Kidney (tissue), 14 donors: Measurements from ENCODE around the gene KCNH5. TPM values are rescaled to one million over a fixed set of nuclear protein-coding genes. Genes with fewer than 3 reads are reported as not detected.

Source experiments
- DNase-seq, 5 donors: peaks; one replicate each; pipeline ENCODE4 v3.0.0-alpha.2; 2013 to 2020
- FAIRE-seq: peaks from 2 replicates; lab custom pipeline; 2012; peaks lifted over from hg19 to GRCh38; lab: Jason Lieb, UNC
- H3K27ac ChIP-seq, 2 donors: one replicate each; pipeline ENCODE4 v1.7.0; 2013; ENCODE audit warnings: low read depth in 2 of 2, low read length in 2 of 2, inconsistent platforms in 1 of 2
- H3K27me3 ChIP-seq: one replicate; pipeline ENCODE4 v1.7.1; 2013; ENCODE audit warnings: low read length, inconsistent platforms; ENCODE audit not compliant: control insufficient read depth, insufficient read depth
- H3K36me3 ChIP-seq, 3 donors: one replicate each; pipeline versions ENCODE4 v1.7.0 to v1.7.1; 2013; ENCODE audit warnings: low read length in 3 of 3, control low read depth in 1 of 3, inconsistent platforms in 1 of 3; ENCODE audit not compliant: insufficient read depth in 3 of 3, control insufficient read depth in 2 of 3
- H3K4me1 ChIP-seq, 3 donors: one replicate each; pipeline versions ENCODE4 v1.7.0 to v1.7.1; 2013; ENCODE audit warnings: low read length in 3 of 3, inconsistent platforms in 1 of 3, low read depth in 1 of 3; ENCODE audit not compliant: control insufficient read depth in 2 of 3, insufficient read depth in 2 of 3
- H3K4me3 ChIP-seq, 3 donors: one replicate each; pipeline versions ENCODE4 v1.7.0 to v1.8.1; 2013; ENCODE audit warnings: low read length in 3 of 3, control low read depth in 1 of 3, inconsistent platforms in 1 of 3
- H3K9ac ChIP-seq, 3 donors: one replicate each; pipeline versions ENCODE4 v1.7.0 to v1.7.1; 2013; ENCODE audit warnings: low read length in 3 of 3, control low read depth in 1 of 3, inconsistent platforms in 1 of 3
- H3K9me3 ChIP-seq, 3 donors: one replicate each; pipeline versions ENCODE4 v1.7.0 to v1.7.1; 2013; ENCODE audit warnings: low read length in 3 of 3, control low read depth in 1 of 3, inconsistent platforms in 1 of 3; ENCODE audit not compliant: control insufficient read depth in 2 of 3, insufficient read depth in 1 of 3
- CTCF ChIP-seq: IDR thresholded peaks from 3 replicates; pipeline ENCODE4 v1.5.1; 2012; ENCODE audit warnings: mild to moderate bottlenecking, moderate library complexity, borderline replicate concordance; ENCODE audit not compliant: insufficient read depth; ENCODE audit errors: extremely low read depth
- intact Hi-C: fragments of 100-400 bp; cut with DNase I; formaldehyde crosslinking; loops from one replicate; pipeline ENCODE4 v1.11.1; 2022
- polyA plus RNA-seq: library from polyadenylated mRNA; stranded (reverse); fragments of 350-450 nt; fragmentation: Illumina TruSeq; extraction: RNeasy Lipid Tissue Mini Kit (QIAGEN cat#74804); gene quantifications from one replicate; pipeline ENCODE4 v1.2.3, GENCODE V29; 2014; ENCODE audit warnings: low read depth, low replicate concordance; ENCODE audit not compliant: insufficient read depth
- total RNA-seq: library from RNA; stranded (reverse); fragmentation: NEBNext Ultra II Directional; extraction: Animal tissue kit (Norgen Biotek cat#: 25700); gene quantifications from one replicate; pipeline ENCODE4 v1.2.1, GENCODE V29; 2021
- donor health status: control.
- donor health status: control.
- donor health status: control.
- donor health status: control.
- donor health status: control.
- donor health status: DM: yes; HTN: yes; CAD: no.
- donor health status: Normal renal cell carcinoma (clear cell type).

The KCNH5 gene
- total and polyA plus RNA-seq, 2 donors from 2014 or later: not detected

GRCh38 chr14:62980693-62981092 lies 64.6 kb downstream of the KCNH5 start:
- no peak for FAIRE-seq
- intact Hi-C loops: no loop called here

DNA sequence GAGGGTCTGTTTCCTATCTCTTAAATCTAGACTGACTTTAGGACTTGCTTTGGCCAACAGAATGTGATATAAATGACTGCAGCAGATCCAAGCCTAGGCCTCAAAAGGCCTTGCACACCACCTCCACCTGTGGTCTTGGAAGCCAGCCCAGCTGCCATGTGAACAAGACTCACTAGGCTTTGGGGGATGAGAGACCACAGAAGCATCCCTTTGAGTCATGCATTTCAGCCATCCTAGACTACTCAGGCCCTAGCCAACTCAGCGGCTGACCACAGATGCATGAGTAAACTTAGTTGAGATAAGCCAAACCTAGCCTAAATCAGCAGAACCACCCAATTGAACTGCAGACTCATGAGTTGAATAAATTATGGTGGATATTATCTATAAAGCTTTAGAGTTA lies 87.7 kb downstream of the KCNH5 start:
- intact Hi-C loops: no loop called here
- DNase-seq (no peak), FAIRE-seq (no peak)
- Histone ChIP-seq H3K9me3 (no peaks in the 10 kb centered on the region), H3K9ac (no peak overlapping the region), H3K36me3 (no peaks in the 10 kb centered on the region), H3K27me3 (no peaks in the 10 kb centered on the region), H3K27ac (no peak overlapping the region), H3K4me1 (no peaks in the 10 kb centered on the region), H3K4me3 (no peak overlapping the region)
- no peak for TF ChIP-seq CTCF

More at GRCh38 chr14:62980693-62981092, 64.6 kb downstream of the KCNH5 start:
- no peak overlapping the region for H3K4me3 ChIP-seq
- no peaks in the 10 kb centered on the region for H3K27me3 ChIP-seq
- TF ChIP-seq CTCF: no peak
- H3K36me3 ChIP-seq: no peaks in the 10 kb centered on the region
- H3K9me3 ChIP-seq: no peaks in the 10 kb centered on the region
- H3K9ac ChIP-seq: no peak overlapping the region
- no peak for DNase-seq
- H3K4me1 ChIP-seq: no peaks in the 10 kb centered on the region
- H3K27ac ChIP-seq: no peak overlapping the region

GRCh38 chr14:62956413-62956812 lies 88.8 kb downstream of the KCNH5 start:
- no peak for FAIRE-seq
- TF ChIP-seq CTCF: no peak
- H3K27ac ChIP-seq: no peak overlapping the region
- H3K36me3 ChIP-seq: no peaks in the 10 kb centered on the region
- H3K9ac ChIP-seq: no peak overlapping the region
- intact Hi-C loops: no loop called here
- H3K4me1 ChIP-seq: no peaks in the 10 kb centered on the region
- H3K4me3 ChIP-seq: no peak overlapping the region
- DNase-seq: no peak
- H3K27me3 ChIP-seq: no peaks in the 10 kb centered on the region
- H3K9me3 ChIP-seq: no peaks in the 10 kb centered on the region

DNA sequence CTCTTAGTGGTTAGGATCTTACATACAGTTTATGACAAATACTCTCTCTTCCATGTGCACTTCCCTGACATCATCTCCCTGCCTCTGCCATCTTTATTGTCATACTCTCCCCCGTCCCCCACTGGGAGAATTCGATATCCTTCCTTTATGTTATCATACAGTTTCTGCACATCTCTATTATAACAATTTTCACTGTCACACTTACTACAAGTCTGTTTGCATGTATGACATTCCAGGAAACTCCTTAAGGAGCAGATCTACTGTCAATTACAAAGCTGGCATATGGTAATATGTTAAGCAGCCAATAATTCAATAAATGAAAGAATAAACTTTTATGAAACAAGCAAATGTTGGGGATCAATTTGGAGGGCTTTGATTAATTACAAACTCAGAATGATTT lies 91.1 kb downstream of the KCNH5 start:
- H3K9me3 ChIP-seq: no peaks in the 10 kb centered on the region
- no peak for FAIRE-seq
- TF ChIP-seq CTCF: no peak
- H3K4me1 ChIP-seq: no peaks in the 10 kb centered on the region
- DNase-seq: no peak
- intact Hi-C loops: no loop called here
- no peaks in the 10 kb centered on the region for H3K27me3 ChIP-seq
- no peak overlapping the region for H3K4me3 ChIP-seq
- H3K27ac ChIP-seq: no peak overlapping the region
- H3K9ac ChIP-seq: no peak overlapping the region
- no peaks in the 10 kb centered on the region for H3K36me3 ChIP-seq
